K562 (cell line): ENCODE data around the gene CDAN1. TPM values are rescaled to one million over a fixed set of nuclear protein-coding genes. Genes with fewer than 3 reads are reported as not detected.

Experiments used
- CHD7 ChIP-seq: fragments of 200-600 bp; sonication (generic); IDR thresholded peaks from one replicate; pipeline ENCODE4 v1.6.1; 2012; ENCODE audit warnings: mild to moderate bottlenecking, low read depth, low read length, inconsistent platforms
- CTCF ChIP-seq, 3 experiments: IDR thresholded peaks in 2 of 3; conservative IDR thresholded peaks in 1 of 3; 2 replicates each; pipeline ENCODE4 v1.5.1; 2011 to 2012; ENCODE audit warnings: low read length in 3 of 3, mild to moderate bottlenecking in 3 of 3, control low read depth in 2 of 3, improper control_type of control experiment in 1 of 3, inconsistent platforms in 1 of 3, low read depth in 1 of 3, mixed read lengths in 1 of 3, moderate library complexity in 1 of 3; ENCODE audit not compliant: insufficient read depth in 2 of 3
- RAD21 ChIP-seq, 2 experiments: fragments of 250-450 bp in 1 of 2; fragments of 450-650 bp in 1 of 2; sonication (Bioruptor Pico) in 1 of 2; formaldehyde crosslinking in 1 of 2; IDR thresholded peaks in 1 of 2; conservative IDR thresholded peaks in 1 of 2; 2 replicates each; pipeline versions ENCODE4 v1.4.0 to v1.8.0; 2020 to 2022; ENCODE audit warnings: mild to moderate bottlenecking in 2 of 2, moderate library complexity in 1 of 2
- XRCC3 ChIP-seq: fragments of 450-650 bp; IDR thresholded peaks from 2 replicates; pipeline ENCODE4 v1.6.1; 2017; ENCODE audit warnings: mild to moderate bottlenecking, moderate library complexity
- polyA plus RNA-seq, 8 experiments: library from polyadenylated mRNA; depleted of rRNA in 4 of 8; stranded (reverse) in 5 of 8; unstranded in 3 of 8; fragments of >200 nt; fragmentation: Nextera tagmentation in 2 of 8; fragmentation: Illumina TruSeq in 1 of 8; extraction: Ambion mirVana in 2 of 8; extraction: Trizol in 1 of 8; gene quantifications; 2 replicates each; pipeline versions ENCODE4 v1.2.1 to v1.2.3, GENCODE V29; 2011 to 2014; ENCODE audit warnings: inconsistent platforms in 1 of 8, missing spikeins in 1 of 8
- total RNA-seq, 7 experiments: library from RNA; depleted of rRNA in 6 of 7; stranded (reverse); fragments of >200 nt in 6 of 7; fragmentation: Illumina TruSeq in 2 of 7; extraction: Trizol in 2 of 7; gene quantifications; 2 replicates each; pipeline versions ENCODE4 v1.2.1 to v1.2.3, GENCODE V29; 2011 to 2021; ENCODE audit warnings: low replicate concordance in 1 of 7

The CDAN1 gene
- total and polyA plus RNA-seq, 9 of the 15 experiments (the other 6 are each of a cell fraction or from before 2014, with no cell fraction given), result 1.6 to 34.4 (median 13.8) TPM

GRCh38 chr15:42723068-42723467 is 13.9 kb downstream of the CDAN1 start (continued):
- TF ChIP-seq CHD7 (no peak), RAD21 (CRISPR knock-in tag; conservative IDR thresholded peaks at IDR 0.05 in 1 of 2, IDR thresholded peaks at IDR 0.05 in 1 of 2) (peak in 1 of 2 experiments; percentile 35; a peak in 2 of 4 replicates), XRCC3 (no peak), CTCF (IDR thresholded peaks at IDR 0.05 in 2 of 3, conservative IDR thresholded peaks at IDR 0.05 in 1 of 3; ENCODE audit: insufficient read depth in 2 of 3, low read depth in 1 of 3, low read length in 3 of 3) (peak in 2 of 3 experiments; percentile 27 to 37; a peak in 2 of 6 replicates)
